ENCODE measurements around the gene SNCB. TPM values are rescaled to one million over a fixed set of nuclear protein-coding genes. Genes with fewer than 3 reads are reported as not detected.

SNCB gene
- total RNA-seq, 2 donors from 2014 or later = not detected

GRCh38 chr5:176589039-176589769, 41.1 kb downstream of the SNCB start:
- Mint-ChIP-seq H3K27me3 (no peaks in the 10 kb centered on the region), H3K9me3 (no peaks in the 10 kb centered on the region)
- ATAC-seq = no peak

GRCh38 chr5:176588297-176588696, 42.0 kb downstream of the SNCB start:
- Mint-ChIP-seq H3K4me1 (ENCODE audit: low read depth in 2 of 2) (peaks cover 0 to 4% of the 10 kb centered on the region in 2 donors), H3K9me3 (no peaks in the 10 kb centered on the region), H3K27me3 (no peaks in the 10 kb centered on the region), H3K4me3 (no peak overlapping the region), H3K36me3 (no peaks in the 10 kb centered on the region), H3K27ac (no peak overlapping the region)
- DNase-seq (ENCODE audit: low spot score) (no peak), ATAC-seq (no peak)

More at GRCh38 chr5:176589039-176589769, 41.1 kb downstream of the SNCB start:
- H3K27ac Mint-ChIP-seq = no peak overlapping the region
- no peaks in the 10 kb centered on the region for H3K36me3 Mint-ChIP-seq
- H3K4me3 Mint-ChIP-seq = no peak overlapping the region
- peaks cover 0 to 4% of the 10 kb centered on the region in 2 donors for H3K4me1 Mint-ChIP-seq (ENCODE audit: low read depth in 2 of 2)
- no peak for DNase-seq (ENCODE audit: low spot score)

- H3K27me3 Mint-ChIP-seq = no peaks in the 10 kb centered on the region
- no peaks in the 10 kb centered on the region for H3K9me3 Mint-ChIP-seq
- no peak overlapping the region for H3K27ac Mint-ChIP-seq
- no peak overlapping the region for H3K4me3 Mint-ChIP-seq
- peaks cover 0 to 4% of the 10 kb centered on the region in 2 donors for H3K4me1 Mint-ChIP-seq (ENCODE audit: low read depth in 2 of 2)
- DNase-seq (ENCODE audit: low spot score) = no peak
- no peaks in the 10 kb centered on the region for H3K36me3 Mint-ChIP-seq
- no peak for ATAC-seq
Observed at GRCh38 chr5:176587398-176587797, 42.9 kb downstream of the SNCB start.

- H3K4me1 Mint-ChIP-seq (ENCODE audit: low read depth in 2 of 2) = peaks cover 0 to 2% of the 10 kb centered on the region in 2 donors
- H3K27me3 Mint-ChIP-seq = no peaks in the 10 kb centered on the region
- DNase-seq (ENCODE audit: low spot score) (no peak), ATAC-seq (no peak)
- no peaks in the 10 kb centered on the region for H3K36me3 Mint-ChIP-seq
- H3K27ac Mint-ChIP-seq = no peak overlapping the region
- H3K4me3 Mint-ChIP-seq = no peak overlapping the region
- H3K9me3 Mint-ChIP-seq = no peaks in the 10 kb centered on the region
Observed at GRCh38 chr5:176583076-176583475, 47.3 kb downstream of the SNCB start.

GRCh38 chr5:176581361-176581760, 49.0 kb downstream of the SNCB start:
- no peak for ATAC-seq
- peaks cover 0 to 2% of the 10 kb centered on the region in 2 donors for H3K4me1 Mint-ChIP-seq (ENCODE audit: low read depth in 2 of 2)
- no peaks in the 10 kb centered on the region for H3K9me3 Mint-ChIP-seq

GRCh38 chr5:176579323-176579722, 51.0 kb downstream of the SNCB start:
- no peaks in the 10 kb centered on the region for H3K27me3 Mint-ChIP-seq

More at GRCh38 chr5:176581361-176581760, 49.0 kb downstream of the SNCB start:
- H3K36me3 Mint-ChIP-seq = no peaks in the 10 kb centered on the region
- no peak for DNase-seq (ENCODE audit: low spot score)
- no peak overlapping the region for H3K27ac Mint-ChIP-seq
- H3K27me3 Mint-ChIP-seq = no peaks in the 10 kb centered on the region
- H3K4me3 Mint-ChIP-seq = no peak overlapping the region

GRCh38 chr5:176578391-176578808, 51.9 kb downstream of the SNCB start:
- H3K4me3 Mint-ChIP-seq = no peak overlapping the region
- no peaks in the 10 kb centered on the region for H3K36me3 Mint-ChIP-seq
- H3K27ac Mint-ChIP-seq = no peak overlapping the region
- H3K9me3 Mint-ChIP-seq = no peaks in the 10 kb centered on the region
- peaks cover 0 to 7% of the 10 kb centered on the region in 2 donors for H3K4me1 Mint-ChIP-seq (ENCODE audit: low read depth in 2 of 2)
- no peaks in the 10 kb centered on the region for H3K27me3 Mint-ChIP-seq
- DNase-seq (ENCODE audit: low spot score) (no peak), ATAC-seq (peak in 1 of 2 donors; percentile 26)

More at GRCh38 chr5:176579323-176579722, 51.0 kb downstream of the SNCB start:
- Mint-ChIP-seq H3K9me3 (no peaks in the 10 kb centered on the region), H3K27ac (no peak overlapping the region), H3K4me3 (no peak overlapping the region), H3K36me3 (no peaks in the 10 kb centered on the region), H3K4me1 (ENCODE audit: low read depth in 2 of 2) (peaks cover 0 to 2% of the 10 kb centered on the region in 2 donors)
- DNase-seq (ENCODE audit: low spot score) (no peak), ATAC-seq (no peak)

GRCh38 chr5:176577312-176578176, 52.8 kb downstream of the SNCB start:
- peaks cover 0 to 7% of the 10 kb centered on the region in 2 donors for H3K4me1 Mint-ChIP-seq (ENCODE audit: low read depth in 2 of 2)
- ATAC-seq = no peak

GRCh38 chr5:176575488-176576422, 54.6 kb downstream of the SNCB start:
- no peak overlapping the region for H3K4me3 Mint-ChIP-seq
- ATAC-seq = no peak
- no peak for DNase-seq (ENCODE audit: low spot score)
- peaks cover 0 to 7% of the 10 kb centered on the region in 2 donors for H3K4me1 Mint-ChIP-seq (ENCODE audit: low read depth in 2 of 2)
- no peak overlapping the region for H3K27ac Mint-ChIP-seq
- H3K27me3 Mint-ChIP-seq = no peaks in the 10 kb centered on the region
- H3K36me3 Mint-ChIP-seq = no peaks in the 10 kb centered on the region
- H3K9me3 Mint-ChIP-seq = no peaks in the 10 kb centered on the region

More at GRCh38 chr5:176577312-176578176, 52.8 kb downstream of the SNCB start:
- Mint-ChIP-seq H3K9me3 (no peaks in the 10 kb centered on the region), H3K27me3 (no peaks in the 10 kb centered on the region), H3K4me3 (no peak overlapping the region), H3K36me3 (no peaks in the 10 kb centered on the region), H3K27ac (no peak overlapping the region)
- DNase-seq (ENCODE audit: low spot score) = no peak

GRCh38 chr5:176575066-176575465, 55.3 kb downstream of the SNCB start:
- H3K4me1 Mint-ChIP-seq (ENCODE audit: low read depth in 2 of 2) = peaks cover 0 to 7% of the 10 kb centered on the region in 2 donors
- DNase-seq (ENCODE audit: low spot score) (no peak), ATAC-seq (no peak)
- no peak overlapping the region for H3K27ac Mint-ChIP-seq
- H3K27me3 Mint-ChIP-seq = no peaks in the 10 kb centered on the region
- H3K9me3 Mint-ChIP-seq = no peaks in the 10 kb centered on the region
- H3K4me3 Mint-ChIP-seq = no peak overlapping the region
- no peaks in the 10 kb centered on the region for H3K36me3 Mint-ChIP-seq

GRCh38 chr5:176574297-176574591, 56.1 kb downstream of the SNCB start:
- no peak for DNase-seq (ENCODE audit: low spot score)
- Mint-ChIP-seq H3K36me3 (no peaks in the 10 kb centered on the region), H3K4me3 (no peak overlapping the region), H3K4me1 (ENCODE audit: low read depth in 2 of 2) (peaks cover 0 to 7% of the 10 kb centered on the region in 2 donors), H3K27ac (no peak overlapping the region), H3K9me3 (no peaks in the 10 kb centered on the region), H3K27me3 (no peaks in the 10 kb centered on the region)
- ATAC-seq = no peak

GRCh38 chr5:176573564-176574296, 56.6 kb downstream of the SNCB start:
- H3K4me3 Mint-ChIP-seq = no peak overlapping the region
- H3K9me3 Mint-ChIP-seq = no peaks in the 10 kb centered on the region
- H3K36me3 Mint-ChIP-seq = no peaks in the 10 kb centered on the region
- no peak overlapping the region for H3K27ac Mint-ChIP-seq
- DNase-seq (ENCODE audit: low spot score) (peak; percentile 82), ATAC-seq (peak; percentile 82 to 86)
- H3K4me1 Mint-ChIP-seq (ENCODE audit: low read depth in 2 of 2) = peaks cover 0 to 7% of the 10 kb centered on the region in 2 donors
- no peaks in the 10 kb centered on the region for H3K27me3 Mint-ChIP-seq
